HUES64 (cell line): ENCODE measurements around the gene STXBP4.

Experiments used
- H3K27ac ChIP-seq: 2 replicates; pipeline ENCODE4 v1.7.0; 2013; ENCODE audit warnings: low read depth, low read length, inconsistent platforms
- H3K27me3 ChIP-seq: 2 replicates; pipeline ENCODE4 v1.6.1; 2013; ENCODE audit warnings: mild to moderate bottlenecking, low read length; ENCODE audit not compliant: insufficient read depth
- H3K36me3 ChIP-seq: 2 replicates; pipeline ENCODE4 v1.6.1; 2013; ENCODE audit warnings: mild to moderate bottlenecking, low read length; ENCODE audit not compliant: insufficient read depth
- H3K4me1 ChIP-seq: 2 replicates; pipeline ENCODE4 v1.6.1; 2013; ENCODE audit warnings: mild to moderate bottlenecking, low read length, moderate library complexity; ENCODE audit not compliant: insufficient read depth
- H3K4me3 ChIP-seq: 2 replicates; pipeline ENCODE4 v1.5.1; 2013; ENCODE audit warnings: mild to moderate bottlenecking, low read length, moderate library complexity
- H3K9ac ChIP-seq: 2 replicates; pipeline ENCODE4 v1.6.1; 2013; ENCODE audit warnings: mild to moderate bottlenecking, low read depth, low read length
- H3K9me3 ChIP-seq: 2 replicates; pipeline ENCODE4 v1.6.1; 2013; ENCODE audit warnings: low read depth, low read length; ENCODE audit not compliant: insufficient read depth
- WGBS: fragments of 150-250, 120-280 bp; methylation state at CpG from one replicate; pipeline ENCODE4 v1.1.7; 2013; ENCODE audit warnings: missing lambda C conversion rate; 5-methylcytosine and 5-hydroxymethylcytosine counted together

STXBP4 gene

DNA sequence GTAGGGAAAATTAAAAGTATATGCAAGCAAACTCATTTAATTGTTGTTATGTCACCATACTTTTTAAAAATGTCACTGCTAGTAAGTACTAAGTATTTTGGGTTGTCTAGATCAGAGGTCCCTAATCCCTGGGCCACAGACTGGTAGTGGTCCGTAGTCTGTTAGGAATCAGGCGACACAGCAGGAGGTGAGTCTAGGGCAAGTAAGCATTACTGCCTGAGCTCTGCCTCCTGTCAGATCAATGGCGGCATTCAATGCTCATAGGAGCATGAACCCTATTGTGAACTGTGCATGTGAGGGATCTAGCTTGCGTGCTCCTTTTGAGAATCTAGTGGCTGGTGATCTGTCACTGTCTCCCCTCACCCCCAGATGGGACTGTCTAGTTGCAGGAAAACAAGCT is 21.6 kb downstream of the STXBP4 start:
- Histone ChIP-seq H3K9me3 (no peaks in the 10 kb centered on the region), H3K4me3 (no peak overlapping the region), H3K27ac (no peak overlapping the region), H3K27me3 (no peaks in the 10 kb centered on the region), H3K9ac (no peak overlapping the region), H3K36me3 (peaks cover 9% of the 10 kb centered on the region; the same call in 1 of the 2 replicates), H3K4me1 (no peaks in the 10 kb centered on the region)
- 90% methylated on average over 4 of the region's 4 CpGs for WGBS

DNA sequence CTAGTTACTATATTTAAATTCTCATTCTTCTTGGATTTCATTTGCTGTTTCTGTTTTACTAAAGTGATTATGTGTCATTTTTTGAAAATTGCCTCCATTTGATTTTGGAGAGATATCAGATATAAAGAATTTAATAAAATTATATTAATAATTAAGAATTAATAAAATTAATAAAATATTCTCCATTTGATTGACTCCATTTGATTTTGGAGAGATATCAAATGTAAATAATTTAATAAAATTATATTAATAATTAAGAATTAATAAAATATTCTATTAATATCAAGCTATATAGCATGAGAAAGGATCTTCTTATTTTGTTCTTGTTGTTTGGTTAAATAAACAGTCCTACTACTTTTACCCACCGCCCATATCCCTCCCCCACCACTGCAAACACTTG is 23.0 kb downstream of the STXBP4 start:
- Histone ChIP-seq H3K9ac (no peak overlapping the region), H3K27me3 (no peaks in the 10 kb centered on the region), H3K36me3 (peaks cover 13% of the 10 kb centered on the region; the same call in 1 of the 2 replicates), H3K27ac (no peak overlapping the region), H3K4me1 (no peaks in the 10 kb centered on the region), H3K4me3 (no peak overlapping the region), H3K9me3 (no peaks in the 10 kb centered on the region)
- no CpG with 5 or more reads among the region's 1 CpG for WGBS

DNA sequence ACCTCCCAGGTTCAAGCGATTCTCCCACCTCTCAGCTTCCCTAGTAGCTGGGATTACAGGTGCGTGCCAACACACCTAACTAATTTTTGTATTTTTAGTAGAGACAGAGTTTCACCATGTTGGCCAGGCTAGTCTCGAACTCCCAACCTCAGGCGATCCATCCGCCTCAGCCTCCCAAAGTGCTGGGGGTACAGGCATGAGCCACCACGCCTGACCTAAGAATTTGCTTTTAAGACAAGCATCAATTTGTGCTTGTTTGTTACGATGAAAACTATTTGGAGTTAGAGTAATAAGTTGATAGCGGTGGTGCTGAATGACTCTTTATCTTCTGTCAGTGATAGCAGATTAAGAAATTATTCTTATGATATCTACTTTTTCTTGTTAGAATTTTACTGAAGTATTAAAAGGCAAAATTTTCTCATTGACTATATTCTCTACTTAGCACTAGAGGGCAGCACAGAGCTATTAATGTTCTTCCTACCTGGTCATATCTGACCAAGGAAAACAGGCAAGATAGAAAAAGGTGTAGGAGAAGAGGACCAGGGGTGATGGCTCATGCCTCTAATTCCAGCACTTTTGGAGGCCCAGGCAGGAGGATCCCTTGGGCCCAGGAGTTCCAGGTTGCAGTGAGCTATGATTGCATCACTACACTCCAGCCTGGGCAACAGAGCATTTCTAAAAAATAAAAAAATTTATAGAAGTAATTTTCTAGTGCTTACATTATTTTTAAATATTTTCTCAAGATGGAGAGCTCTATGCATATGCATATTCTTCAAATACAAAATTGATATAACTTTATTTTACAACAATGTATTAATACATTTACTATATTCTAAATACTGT is 24.5 kb downstream of the STXBP4 start:
- Histone ChIP-seq H3K4me3 (no peak overlapping the region), H3K4me1 (no peaks in the 10 kb centered on the region), H3K36me3 (peaks cover 9% of the 10 kb centered on the region; the same call in 1 of the 2 replicates), H3K9ac (no peak overlapping the region), H3K9me3 (no peaks in the 10 kb centered on the region), H3K27ac (no peak overlapping the region), H3K27me3 (no peaks in the 10 kb centered on the region)
- WGBS: 94% methylated on average over 8 of the region's 8 CpGs

DNA sequence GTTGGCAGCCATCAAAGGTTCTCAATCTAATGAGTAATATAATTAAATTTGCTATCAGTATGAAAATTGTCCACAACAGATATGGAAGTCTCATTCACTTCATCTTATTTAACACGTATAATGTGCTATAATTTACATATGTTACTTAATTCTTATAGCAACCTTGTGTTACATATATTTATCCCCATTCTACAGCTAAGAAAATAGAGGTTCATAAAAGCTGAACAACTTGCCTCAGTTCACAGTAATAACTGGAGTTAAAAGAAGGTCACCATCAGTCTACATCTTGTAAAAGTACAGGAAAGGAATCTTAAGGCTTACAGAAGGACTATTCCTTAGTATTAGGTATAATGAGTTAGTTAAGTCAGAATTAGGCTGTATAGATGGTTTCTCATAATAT is 27.9 kb downstream of the STXBP4 start:
- no peaks in the 10 kb centered on the region for H3K9me3 ChIP-seq
- no peak overlapping the region for H3K27ac ChIP-seq
- WGBS: no CpG with 5 or more reads among the region's 1 CpG

DNA sequence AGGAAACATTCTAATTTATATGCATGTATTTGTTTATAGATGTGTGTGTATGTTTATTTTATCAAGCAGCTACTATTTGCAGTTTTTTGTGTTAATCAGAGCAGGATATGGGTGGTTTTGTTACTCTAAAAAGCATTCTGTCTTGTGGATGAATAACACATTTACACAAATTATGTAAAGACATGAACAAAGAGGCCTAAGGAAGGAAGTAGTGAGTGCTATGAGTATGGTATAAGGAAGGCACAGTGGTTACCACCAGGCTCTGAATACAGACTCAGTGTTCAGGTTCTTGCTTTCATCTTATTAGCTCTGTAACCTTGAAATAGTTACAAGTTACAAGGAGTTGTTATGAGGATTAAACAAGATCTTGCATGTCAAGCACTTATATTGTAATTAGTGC is 33.9 kb downstream of the STXBP4 start:
- Histone ChIP-seq H3K4me3 (no peak overlapping the region), H3K27me3 (no peaks in the 10 kb centered on the region), H3K36me3 (peaks cover 29% of the 10 kb centered on the region), H3K9me3 (no peaks in the 10 kb centered on the region), H3K9ac (no peak overlapping the region), H3K27ac (no peak overlapping the region), H3K4me1 (peaks cover 5% of the 10 kb centered on the region; the same call in 1 of the 2 replicates)

More for the DNA sequence above, 27.9 kb downstream of the STXBP4 start:
- Histone ChIP-seq H3K9ac (no peak overlapping the region), H3K4me3 (no peak overlapping the region), H3K27me3 (no peaks in the 10 kb centered on the region), H3K4me1 (no peaks in the 10 kb centered on the region), H3K36me3 (peaks cover 32% of the 10 kb centered on the region)

DNA sequence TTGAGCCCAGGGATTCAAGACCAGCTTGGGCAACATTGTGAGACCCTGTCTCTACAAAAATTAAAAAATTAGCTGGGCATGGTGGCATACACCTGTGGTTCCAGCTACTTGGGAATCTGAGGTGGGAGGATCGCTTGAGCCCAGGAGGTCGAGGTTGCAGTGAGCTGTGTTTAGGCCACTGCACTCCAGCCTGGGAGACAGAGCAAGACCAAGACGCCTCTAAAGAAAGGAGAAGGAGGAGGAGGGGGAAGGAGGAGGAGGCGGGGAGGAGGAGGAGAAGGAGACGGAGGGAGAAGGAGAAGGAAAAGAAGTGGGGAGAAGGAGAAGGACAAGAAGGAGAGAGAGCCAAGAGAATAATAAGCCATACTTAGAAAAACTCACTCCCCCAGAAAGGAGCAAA is 35.9 kb downstream of the STXBP4 start:
- Histone ChIP-seq H3K9me3 (no peaks in the 10 kb centered on the region), H3K9ac (no peak overlapping the region), H3K27me3 (no peaks in the 10 kb centered on the region), H3K4me1 (peaks cover 5% of the 10 kb centered on the region; the same call in 1 of the 2 replicates), H3K4me3 (no peak overlapping the region), H3K27ac (no peak overlapping the region), H3K36me3 (peaks cover 26% of the 10 kb centered on the region)
- 38% methylated on average over 5 of the region's 5 CpGs for WGBS

DNA sequence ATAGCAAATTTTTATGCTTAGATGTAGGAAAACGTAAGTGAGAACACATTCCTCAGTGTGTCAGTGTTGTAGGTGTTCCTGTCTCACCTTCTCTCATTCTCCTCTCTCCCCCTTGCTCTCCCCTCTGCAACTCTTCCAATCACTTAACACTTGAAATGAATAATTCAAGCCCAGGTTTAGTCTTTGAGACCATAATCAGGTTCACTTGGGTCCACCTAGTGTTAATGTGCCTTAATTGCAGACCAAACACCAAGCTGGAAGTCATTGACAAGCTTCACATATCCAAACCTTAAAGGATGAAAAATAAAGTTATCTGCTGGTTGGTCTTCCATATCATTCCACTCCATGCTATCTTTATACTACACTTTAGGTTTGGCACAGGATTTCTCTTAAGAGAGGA is 37.0 kb downstream of the STXBP4 start:
- H3K9me3 ChIP-seq: no peaks in the 10 kb centered on the region
- H3K4me3 ChIP-seq: no peak overlapping the region
- H3K27me3 ChIP-seq: no peaks in the 10 kb centered on the region
- peaks cover 5% of the 10 kb centered on the region; the same call in 1 of the 2 replicates for H3K4me1 ChIP-seq
- H3K27ac ChIP-seq: no peak overlapping the region
- H3K36me3 ChIP-seq: peaks cover 25% of the 10 kb centered on the region
- no peak overlapping the region for H3K9ac ChIP-seq
- 78% methylated on average over 1 of the region's 1 CpG for WGBS

DNA sequence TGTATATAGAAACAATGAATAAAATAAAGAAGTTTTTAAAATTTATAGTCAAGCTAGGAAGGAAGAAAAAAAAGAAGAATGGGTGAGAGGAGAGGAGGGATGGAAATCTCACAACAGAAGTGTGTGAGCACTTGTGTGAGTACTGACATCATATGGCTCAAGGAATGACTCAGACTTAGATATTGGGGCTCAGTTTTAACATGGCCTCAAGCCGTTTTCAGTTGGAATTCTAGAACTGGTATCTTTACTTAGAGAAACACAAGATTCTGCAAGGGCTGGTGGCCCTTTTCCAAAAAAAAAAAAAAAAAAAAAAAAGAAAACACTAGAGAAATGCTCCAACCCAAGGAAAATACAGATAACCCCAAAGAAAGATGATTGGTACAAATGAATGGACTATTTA is 55.1 kb downstream of the STXBP4 start:
- H3K9me3 ChIP-seq: no peaks in the 10 kb centered on the region
- H3K4me3 ChIP-seq: no peak overlapping the region
- no peaks in the 10 kb centered on the region for H3K27me3 ChIP-seq
- no peak overlapping the region for H3K9ac ChIP-seq
- H3K4me1 ChIP-seq: no peaks in the 10 kb centered on the region
- no peak overlapping the region for H3K27ac ChIP-seq
- 72% methylated on average over 1 of the region's 1 CpG for WGBS
- H3K36me3 ChIP-seq: no peaks in the 10 kb centered on the region

DNA sequence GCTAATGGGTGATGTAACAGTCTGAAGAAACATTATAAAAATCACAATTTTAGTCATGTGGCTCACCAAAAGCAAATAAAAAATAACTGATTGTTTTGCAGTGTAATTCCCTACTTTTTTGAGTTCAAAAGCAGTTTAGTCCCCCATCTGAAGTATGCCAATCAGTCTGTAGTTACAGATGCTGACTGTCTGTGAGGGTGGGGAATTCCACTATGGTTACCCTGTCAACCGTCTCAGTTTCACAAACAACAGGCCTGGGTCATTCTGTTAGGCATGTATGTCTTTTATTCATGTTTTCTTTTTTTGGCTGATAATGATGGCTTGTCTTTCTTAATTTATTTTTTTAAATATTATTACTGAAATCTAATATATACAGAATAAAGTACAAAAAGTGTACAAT is 69.3 kb downstream of the STXBP4 start:
- H3K9ac ChIP-seq: no peak overlapping the region
- no peak overlapping the region for H3K4me3 ChIP-seq
- H3K27ac ChIP-seq: no peak overlapping the region
- WGBS: no CpG with 5 or more reads among the region's 1 CpG
- H3K36me3 ChIP-seq: no peaks in the 10 kb centered on the region; the same call in 1 of the 2 replicates
- no peaks in the 10 kb centered on the region for H3K4me1 ChIP-seq
- no peaks in the 10 kb centered on the region for H3K27me3 ChIP-seq
- no peaks in the 10 kb centered on the region for H3K9me3 ChIP-seq

DNA sequence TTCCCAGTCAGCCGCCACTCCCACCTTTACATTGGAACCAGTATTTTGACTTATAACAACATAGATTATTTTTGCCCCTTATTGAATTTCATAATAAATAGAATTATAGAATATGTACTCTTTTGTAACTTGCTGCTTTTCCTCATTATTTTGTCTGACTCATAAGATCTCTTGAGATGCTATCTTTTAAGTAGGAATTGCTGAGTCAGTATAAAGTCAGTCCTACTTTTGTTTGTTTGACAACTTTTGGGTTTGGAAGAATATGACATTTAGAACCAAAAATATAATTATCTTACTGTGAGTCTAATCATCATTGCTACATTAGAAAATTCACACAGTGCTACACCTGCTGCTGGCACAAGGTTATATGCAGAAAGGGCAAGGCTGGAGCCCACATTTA is 69.7 kb downstream of the STXBP4 start:
- H3K9ac ChIP-seq: no peak overlapping the region
- WGBS: no CpG with 5 or more reads among the region's 1 CpG
- no peaks in the 10 kb centered on the region; the same call in 1 of the 2 replicates for H3K36me3 ChIP-seq
- no peaks in the 10 kb centered on the region for H3K4me1 ChIP-seq
- no peaks in the 10 kb centered on the region for H3K27me3 ChIP-seq
- no peaks in the 10 kb centered on the region for H3K9me3 ChIP-seq
- H3K27ac ChIP-seq: no peak overlapping the region
- H3K4me3 ChIP-seq: no peak overlapping the region

DNA sequence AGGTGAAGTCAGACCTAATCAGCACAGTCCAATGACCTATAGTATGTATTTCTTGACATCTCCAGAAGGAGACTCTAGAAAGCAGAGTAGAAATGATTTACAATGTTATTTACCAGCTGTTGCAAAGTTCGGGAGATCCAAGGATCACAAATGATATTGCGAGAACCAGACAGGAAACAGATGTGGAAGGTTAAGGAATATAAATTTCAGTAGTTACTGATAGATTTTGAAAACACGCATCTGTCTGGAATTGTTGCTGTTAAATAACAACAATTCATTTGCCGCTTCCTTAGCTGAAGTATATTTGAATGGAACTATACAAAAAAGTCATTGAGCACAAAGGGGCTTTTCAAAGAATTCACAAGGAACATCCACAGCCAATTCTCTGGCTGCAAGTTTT is 72.0 kb downstream of the STXBP4 start:
- H3K36me3 ChIP-seq: no peaks in the 10 kb centered on the region; the same call in 1 of the 2 replicates
- H3K27me3 ChIP-seq: no peaks in the 10 kb centered on the region
- WGBS: 95% methylated on average over 4 of the region's 4 CpGs
- no peak overlapping the region for H3K4me3 ChIP-seq
- H3K4me1 ChIP-seq: no peaks in the 10 kb centered on the region
- H3K9me3 ChIP-seq: no peaks in the 10 kb centered on the region
- H3K27ac ChIP-seq: no peak overlapping the region
- no peak overlapping the region for H3K9ac ChIP-seq
